ENCODE data around the gene RUNDC3A.
"Not testable (repeated sequence)": the region's sequence is repeated elsewhere in the genome, so short reads cannot be mapped to it uniquely, and the experiment has no call there.

The RUNDC3A gene

GRCh38 chr17:44318077-44318892 is 9.9 kb downstream of the RUNDC3A start:
- DNase-seq (ENCODE audit: low spot score) = no peak

GRCh38 chr17:44320066-44320465 is 11.7 kb downstream of the RUNDC3A start:
- no peak for DNase-seq (ENCODE audit: low spot score)

GRCh38 chr17:44321246-44322120 is 13.1 kb downstream of the RUNDC3A start:
- no peak for DNase-seq (ENCODE audit: low spot score)

GRCh38 chr17:44322236-44322895 is 14.0 kb downstream of the RUNDC3A start:
- no peak for DNase-seq (ENCODE audit: low spot score)

GRCh38 chr17:44323359-44324091 is 15.1 kb downstream of the RUNDC3A start:
- DNase-seq (ENCODE audit: low spot score) = no peak

GRCh38 chr17:44324092-44324570 is 15.7 kb downstream of the RUNDC3A start:
- no peak for DNase-seq (ENCODE audit: low spot score)

- peak; percentile 89 for DNase-seq (ENCODE audit: low spot score)
These were observed 16.3 kb downstream of the RUNDC3A start, which contains the start of gene SLC25A39 for GRCh38 chr17:44324571-44325275. Gene SLC25A39 (minus strand): TSS chr17:44324823. CDS start chr17:44323562, 1,261 bp downstream.

GRCh38 chr17:44326861-44327444 is 18.6 kb downstream of the RUNDC3A start:
- DNase-seq (ENCODE audit: low spot score) = peak; percentile 98

GRCh38 chr17:44327715-44328449 is 19.5 kb downstream of the RUNDC3A start:
- DNase-seq (ENCODE audit: low spot score) = no peak

- DNase-seq (ENCODE audit: low spot score) = not testable (repeated sequence)
These were observed 21.1 kb downstream of the RUNDC3A start for GRCh38 chr17:44329516-44329915.

GRCh38 chr17:44330263-44330662 is 21.9 kb downstream of the RUNDC3A start:
- DNase-seq (ENCODE audit: low spot score) = not testable (repeated sequence)

GRCh38 chr17:44331249-44331760 is 22.9 kb downstream of the RUNDC3A start:
- peak; percentile 70 for DNase-seq (ENCODE audit: low spot score)

- no peak for DNase-seq (ENCODE audit: low spot score)
These were observed 25.0 kb downstream of the RUNDC3A start for GRCh38 chr17:44333371-44333770.

GRCh38 chr17:44334315-44334714 is 25.9 kb downstream of the RUNDC3A start:
- no peak for DNase-seq (ENCODE audit: low spot score)

- DNase-seq (ENCODE audit: low spot score) = no peak
These were observed 26.3 kb downstream of the RUNDC3A start for GRCh38 chr17:44334727-44335126.

GRCh38 chr17:44335564-44335963 is 27.2 kb downstream of the RUNDC3A start:
- no peak for DNase-seq (ENCODE audit: low spot score)

GRCh38 chr17:44335968-44336367 is 27.6 kb downstream of the RUNDC3A start:
- no peak for DNase-seq (ENCODE audit: low spot score)

- DNase-seq (ENCODE audit: low spot score) = no peak
These were observed 30.3 kb downstream of the RUNDC3A start for GRCh38 chr17:44338702-44339101.

- DNase-seq (ENCODE audit: low spot score) = not testable (repeated sequence)
These were observed 32.2 kb downstream of the RUNDC3A start for GRCh38 chr17:44340553-44340952.

All from putamen (tissue), 1 donor.